GM21528 (cell line): ENCODE results near the gene RSPO3.

Experiments
- ATAC-seq: cut with Tn5 transposase; IDR thresholded peaks from one replicate; pipeline ENCODE4 v1.9.1; 2021; ENCODE audit warnings: mild to moderate bottlenecking, moderate library complexity; ENCODE audit not compliant: unreplicated experiment, low FRiP score

RSPO3 gene

GRCh38 chr6:127148511-127148910, 30.0 kb downstream of the RSPO3 start:
- ATAC-seq = no peak

- no peak for ATAC-seq
Observed at GRCh38 chr6:127154509-127154908, 36.0 kb downstream of the RSPO3 start.

- ATAC-seq = no peak
Observed at GRCh38 chr6:127160484-127160883, 42.0 kb downstream of the RSPO3 start.

- no peak for ATAC-seq
Observed at GRCh38 chr6:127162836-127163235, 44.4 kb downstream of the RSPO3 start.

GRCh38 chr6:127164036-127164435, 45.6 kb downstream of the RSPO3 start:
- ATAC-seq = no peak

- no peak for ATAC-seq
Observed at GRCh38 chr6:127164565-127164964, 46.1 kb downstream of the RSPO3 start.

GRCh38 chr6:127173156-127173940, 54.9 kb downstream of the RSPO3 start:
- no peak for ATAC-seq

- ATAC-seq = no peak
Observed at GRCh38 chr6:127176146-127176545, 57.7 kb downstream of the RSPO3 start.

GRCh38 chr6:127177030-127177922, 58.8 kb downstream of the RSPO3 start:
- ATAC-seq = no peak

- ATAC-seq = no peak
Observed at GRCh38 chr6:127177923-127178231, 59.4 kb downstream of the RSPO3 start.

GRCh38 chr6:127178746-127179145, 60.3 kb downstream of the RSPO3 start:
- ATAC-seq = no peak

GRCh38 chr6:127180426-127180825, 62.0 kb downstream of the RSPO3 start:
- no peak for ATAC-seq

- ATAC-seq = no peak
Observed at GRCh38 chr6:127182501-127182900, 64.0 kb downstream of the RSPO3 start.

GRCh38 chr6:127185437-127185995, 67.0 kb downstream of the RSPO3 start:
- no peak for ATAC-seq

- ATAC-seq = no peak
Observed at GRCh38 chr6:127186889-127187288, 68.4 kb downstream of the RSPO3 start.

GRCh38 chr6:127188744-127189143, 70.3 kb downstream of the RSPO3 start:
- no peak for ATAC-seq

GRCh38 chr6:127190552-127190951, 72.1 kb downstream of the RSPO3 start:
- ATAC-seq = no peak

GRCh38 chr6:127191716-127192115, 73.2 kb downstream of the RSPO3 start:
- no peak for ATAC-seq

- no peak for ATAC-seq
Observed at GRCh38 chr6:127192911-127193541, 74.6 kb downstream of the RSPO3 start.

GRCh38 chr6:127195833-127196232, 77.4 kb downstream of the RSPO3 start:
- no peak for ATAC-seq

- ATAC-seq = no peak
Observed at GRCh38 chr6:127198549-127198948, 80.1 kb downstream of the RSPO3 start.
